ENCODE results near the gene SDK1.

Gene SDK1

DNA sequence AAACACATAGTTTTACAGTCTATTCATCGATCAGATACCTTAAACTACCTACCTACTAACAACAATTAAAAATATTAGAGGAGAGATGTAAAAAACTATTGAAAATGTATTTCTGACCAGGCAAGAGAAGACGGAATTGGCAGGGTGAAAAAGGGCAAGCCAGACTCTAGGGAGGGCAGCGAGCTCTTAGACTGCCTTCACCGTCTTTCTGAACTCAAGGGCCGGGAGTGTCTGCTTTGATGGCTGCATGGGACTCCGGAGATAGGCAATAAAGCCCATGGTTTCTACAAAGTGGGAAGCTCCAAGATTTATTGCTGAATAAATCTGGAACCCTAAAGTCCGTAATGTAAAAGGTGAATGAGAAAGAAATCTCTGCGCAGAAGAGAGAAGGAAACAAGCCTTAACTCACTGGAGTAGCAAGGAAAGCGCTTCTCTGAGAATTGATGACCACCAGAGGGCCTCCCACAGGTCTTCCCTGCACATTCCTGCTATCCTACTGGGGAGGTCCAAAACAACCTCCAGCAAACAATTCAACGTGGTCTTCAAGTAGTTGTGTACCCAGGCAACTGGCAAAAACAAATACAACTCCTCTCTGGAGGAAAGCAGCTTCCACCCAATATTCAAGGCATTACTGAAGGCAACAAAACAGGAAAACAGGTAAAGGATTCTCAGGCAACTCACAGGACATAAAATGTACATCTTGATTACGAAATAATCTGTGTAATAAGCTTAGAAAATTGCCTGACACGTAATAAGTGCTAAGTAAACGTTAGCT lies 181.3 kb downstream of the SDK1 start:
- Mint-ChIP-seq H3K4me1 (peaks cover 5% of the 10 kb centered on the region), H3K27me3 (no peaks in the 10 kb centered on the region), H3K27ac (peak overlapping the region in 1 of 2 donors; percentile 35), H3K4me3 (no peak overlapping the region), H3K9me3 (no peaks in the 10 kb centered on the region)
- DNase-seq, result no peak
- ATAC-seq, result no peak

DNA sequence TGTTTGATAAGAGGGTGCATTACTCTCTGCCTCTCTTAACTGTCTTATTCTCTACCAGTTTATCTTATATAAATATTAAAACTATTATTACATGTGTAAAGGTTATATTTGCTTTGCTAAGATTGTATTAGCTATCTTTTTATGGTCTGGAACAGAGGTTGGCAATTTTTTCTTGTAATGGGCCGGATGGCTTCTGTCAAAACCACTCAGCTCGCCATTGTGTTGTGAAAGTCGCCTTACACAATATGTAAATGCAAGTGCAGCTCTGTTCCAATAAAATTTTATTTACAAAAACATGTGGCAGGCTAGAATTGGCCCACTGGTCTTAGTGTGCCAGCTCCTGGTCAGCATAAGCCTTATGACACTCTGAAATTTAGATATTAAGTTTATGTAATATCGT lies 185.8 kb downstream of the SDK1 start:
- DNase-seq (no peak), ATAC-seq (no peak)
- no peak overlapping the region for H3K4me3 Mint-ChIP-seq
- H3K27ac Mint-ChIP-seq, result no peak overlapping the region
- H3K9me3 Mint-ChIP-seq, result no peaks in the 10 kb centered on the region
- H3K4me1 Mint-ChIP-seq, result peaks cover 5% of the 10 kb centered on the region
- H3K27me3 Mint-ChIP-seq, result no peaks in the 10 kb centered on the region

DNA sequence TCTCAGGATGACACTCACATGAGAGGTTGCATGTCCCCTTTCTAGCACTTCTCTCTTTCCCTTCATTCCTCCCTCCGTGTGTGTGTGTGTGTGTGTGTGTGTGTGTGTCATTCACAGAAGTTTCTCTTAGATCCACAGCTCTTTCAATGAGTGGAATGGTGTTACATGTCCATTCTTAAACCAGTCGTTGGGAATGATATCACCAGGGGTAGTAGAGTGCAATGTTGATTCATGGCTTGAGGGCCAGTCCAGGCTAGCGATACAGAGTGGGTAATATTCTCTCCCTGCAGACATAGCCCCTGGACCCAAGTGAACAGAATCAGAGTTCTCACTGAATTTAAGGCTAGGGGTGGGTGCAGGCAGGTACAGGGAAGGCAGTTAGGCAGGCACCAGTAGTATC lies 187.8 kb downstream of the SDK1 start:
- H3K4me1 Mint-ChIP-seq, result peaks cover 9% of the 10 kb centered on the region
- ATAC-seq, result no peak
- no peaks in the 10 kb centered on the region for H3K27me3 Mint-ChIP-seq
- no peaks in the 10 kb centered on the region for H3K9me3 Mint-ChIP-seq
- no peak for DNase-seq
- no peak overlapping the region for H3K27ac Mint-ChIP-seq
- H3K4me3 Mint-ChIP-seq, result no peak overlapping the region

DNA sequence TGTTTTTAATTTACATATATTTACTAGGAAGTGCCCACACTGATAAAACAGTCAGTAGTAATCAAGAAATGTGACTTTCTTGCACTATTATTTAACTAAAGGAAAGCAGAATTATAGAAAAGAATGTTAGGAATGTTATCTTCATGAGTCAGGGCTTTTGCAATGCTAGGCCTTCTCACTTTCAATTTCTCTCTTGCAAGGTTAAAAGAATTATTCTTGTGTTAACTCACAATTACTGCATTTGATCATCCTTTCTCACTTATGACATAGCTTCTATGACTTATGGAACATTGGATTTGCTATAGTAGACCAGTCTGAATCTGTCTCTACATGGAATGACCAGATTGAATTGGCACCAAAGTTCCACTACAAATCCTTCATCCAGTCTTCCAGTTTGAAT lies 192.4 kb downstream of the SDK1 start:
- Mint-ChIP-seq H3K9me3 (no peaks in the 10 kb centered on the region), H3K27ac (peak overlapping the region in 1 of 2 donors; percentile 12), H3K4me3 (no peak overlapping the region), H3K4me1 (peaks cover 22% of the 10 kb centered on the region), H3K27me3 (no peaks in the 10 kb centered on the region)
- DNase-seq (no peak), ATAC-seq (no peak)

DNA sequence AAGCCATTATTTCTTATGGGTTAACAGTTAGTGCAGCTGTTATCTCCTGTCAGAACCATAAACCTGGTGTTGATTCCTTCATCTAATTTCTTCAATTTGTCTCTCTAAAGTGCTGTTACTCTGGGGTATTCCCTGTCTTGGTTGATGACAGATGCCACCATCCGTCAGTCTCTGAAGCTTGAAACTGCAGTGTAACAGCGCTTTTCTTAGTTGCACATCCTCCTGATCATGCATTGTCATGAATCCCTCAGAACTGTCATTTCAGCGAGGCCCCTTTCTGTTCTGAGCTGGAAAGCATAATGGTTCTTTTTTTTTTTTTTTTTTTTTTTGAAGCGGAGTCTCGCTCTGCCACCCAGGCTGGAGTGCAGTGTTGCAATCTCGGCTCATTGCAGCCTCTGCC lies 193.9 kb downstream of the SDK1 start:
- DNase-seq (no peak), ATAC-seq (no peak)
- Mint-ChIP-seq H3K27ac (no peak overlapping the region), H3K4me3 (no peak overlapping the region), H3K4me1 (peaks cover 22% of the 10 kb centered on the region), H3K9me3 (peaks cover 8% of the 10 kb centered on the region in 2 donors), H3K27me3 (no peaks in the 10 kb centered on the region)

DNA sequence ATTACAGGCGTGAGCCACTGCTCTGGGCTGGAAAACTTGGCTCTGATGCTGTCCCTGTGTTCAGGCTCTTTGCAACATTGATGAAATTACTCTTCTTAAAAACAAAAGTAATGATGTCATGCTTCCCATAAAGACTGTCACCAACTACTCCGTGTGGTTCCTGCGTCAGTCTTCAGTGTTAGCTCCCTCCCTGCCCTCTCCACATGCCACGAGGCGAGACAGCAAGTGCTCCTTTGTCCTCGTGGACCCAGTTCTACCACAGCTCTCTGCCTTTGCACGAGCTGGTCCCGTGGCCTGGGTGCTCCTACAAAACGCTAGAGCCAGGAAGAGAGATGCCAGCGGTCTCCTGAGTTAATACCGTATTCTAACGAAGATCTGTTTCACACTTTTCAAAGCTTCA lies 194.5 kb downstream of the SDK1 start:
- DNase-seq (no peak), ATAC-seq (no peak)
- Mint-ChIP-seq H3K4me1 (peaks cover 22% of the 10 kb centered on the region), H3K27me3 (no peaks in the 10 kb centered on the region), H3K4me3 (no peak overlapping the region), H3K27ac (no peak overlapping the region), H3K9me3 (peaks cover 13 to 14% of the 10 kb centered on the region in 2 donors)

DNA sequence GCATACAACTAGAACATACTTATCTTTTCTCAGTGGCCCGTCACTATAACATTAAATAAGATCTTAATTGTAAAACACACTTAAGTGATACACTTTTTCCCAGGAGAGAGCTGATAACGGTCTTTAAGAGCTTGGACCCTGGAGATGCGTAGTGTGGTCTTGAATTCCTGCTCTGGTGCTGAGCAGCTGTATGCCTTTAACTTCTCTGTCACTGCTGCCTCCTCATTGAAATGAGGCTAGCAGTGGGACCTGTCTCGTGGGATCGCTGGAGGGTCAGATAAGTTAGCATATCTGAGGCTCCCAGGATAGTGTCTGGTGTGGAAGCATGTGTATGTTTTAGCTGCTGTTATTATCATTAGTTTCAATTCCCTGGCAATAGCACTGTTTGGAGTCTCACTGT lies 194.9 kb downstream of the SDK1 start:
- Mint-ChIP-seq H3K4me3 (no peak overlapping the region), H3K27ac (no peak overlapping the region), H3K27me3 (no peaks in the 10 kb centered on the region), H3K9me3 (peaks cover 17 to 18% of the 10 kb centered on the region in 2 donors), H3K4me1 (peaks cover 22% of the 10 kb centered on the region)
- ATAC-seq (no peak), DNase-seq (no peak)

DNA sequence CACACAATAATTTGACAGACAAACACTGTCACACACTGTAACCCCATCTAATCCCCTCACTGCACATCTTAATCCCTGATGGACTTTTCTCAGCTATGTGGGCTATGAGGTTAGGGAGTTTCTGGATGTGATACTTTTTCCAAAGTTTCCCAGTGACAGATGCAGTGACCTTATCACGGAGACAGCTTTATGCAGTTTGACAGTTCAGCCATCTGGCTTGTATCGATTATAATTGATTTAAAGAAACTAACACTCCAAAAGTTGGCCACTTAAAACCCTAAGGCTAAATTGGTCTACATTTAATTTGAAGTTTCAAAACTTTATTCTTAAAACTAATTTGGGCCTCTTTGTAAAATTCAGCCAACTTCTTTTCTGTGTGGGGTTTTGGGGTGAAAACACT lies 196.7 kb downstream of the SDK1 start:
- peaks cover 22% of the 10 kb centered on the region for H3K4me1 Mint-ChIP-seq
- peaks cover 21 to 22% of the 10 kb centered on the region in 2 donors for H3K9me3 Mint-ChIP-seq
- DNase-seq (no peak), ATAC-seq (no peak)
- H3K27ac Mint-ChIP-seq, result no peak overlapping the region
- H3K27me3 Mint-ChIP-seq, result no peaks in the 10 kb centered on the region
- H3K4me3 Mint-ChIP-seq, result no peak overlapping the region

DNA sequence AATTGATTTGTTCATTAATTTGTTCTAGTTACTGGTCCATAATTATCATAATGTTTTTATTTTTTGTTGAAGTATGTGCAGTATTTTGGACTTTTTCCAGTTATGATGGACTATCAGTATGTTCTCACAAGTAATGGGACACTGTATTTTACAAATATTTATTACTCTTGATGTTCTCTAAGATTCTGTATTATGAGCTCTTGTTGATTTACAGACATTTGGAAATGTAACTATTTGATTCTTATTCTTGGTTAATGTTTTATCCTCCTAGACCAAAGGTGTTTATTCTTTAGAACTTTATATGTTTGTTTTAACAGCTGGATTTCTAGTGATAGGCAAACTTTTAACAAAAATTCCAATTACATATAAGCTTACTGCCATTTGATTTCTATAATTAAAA lies 200.6 kb downstream of the SDK1 start:
- DNase-seq, result no peak
- H3K27me3 Mint-ChIP-seq, result no peaks in the 10 kb centered on the region
- H3K27ac Mint-ChIP-seq, result no peak overlapping the region
- H3K9me3 Mint-ChIP-seq, result peaks cover 29 to 30% of the 10 kb centered on the region in 2 donors
- H3K4me1 Mint-ChIP-seq, result no peaks in the 10 kb centered on the region
- no peak overlapping the region for H3K4me3 Mint-ChIP-seq
- ATAC-seq, result no peak

DNA sequence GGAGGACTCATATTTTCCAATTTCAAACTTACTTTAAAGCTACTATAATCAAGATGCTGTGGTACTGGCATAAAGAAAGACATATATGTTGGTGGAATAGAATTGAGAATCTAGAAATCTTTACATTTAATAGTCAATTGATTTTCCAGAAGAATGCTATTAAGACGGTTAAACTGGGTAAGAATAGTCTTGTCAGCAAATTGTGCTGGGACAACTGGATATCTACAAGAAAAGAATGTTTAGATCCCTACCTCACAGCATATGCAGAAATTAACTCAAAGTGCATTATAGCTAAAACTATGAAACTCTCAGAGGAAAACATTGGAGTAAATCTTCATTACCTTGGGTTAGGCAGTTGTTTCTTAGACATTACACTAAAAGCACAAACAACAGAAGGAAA lies 203.3 kb downstream of the SDK1 start:
- Mint-ChIP-seq H3K27ac (no peak overlapping the region), H3K27me3 (no peaks in the 10 kb centered on the region), H3K9me3 (peaks cover 39 to 44% of the 10 kb centered on the region in 2 donors), H3K4me1 (no peaks in the 10 kb centered on the region), H3K4me3 (no peak overlapping the region)
- DNase-seq, result no peak
- no peak for ATAC-seq

DNA sequence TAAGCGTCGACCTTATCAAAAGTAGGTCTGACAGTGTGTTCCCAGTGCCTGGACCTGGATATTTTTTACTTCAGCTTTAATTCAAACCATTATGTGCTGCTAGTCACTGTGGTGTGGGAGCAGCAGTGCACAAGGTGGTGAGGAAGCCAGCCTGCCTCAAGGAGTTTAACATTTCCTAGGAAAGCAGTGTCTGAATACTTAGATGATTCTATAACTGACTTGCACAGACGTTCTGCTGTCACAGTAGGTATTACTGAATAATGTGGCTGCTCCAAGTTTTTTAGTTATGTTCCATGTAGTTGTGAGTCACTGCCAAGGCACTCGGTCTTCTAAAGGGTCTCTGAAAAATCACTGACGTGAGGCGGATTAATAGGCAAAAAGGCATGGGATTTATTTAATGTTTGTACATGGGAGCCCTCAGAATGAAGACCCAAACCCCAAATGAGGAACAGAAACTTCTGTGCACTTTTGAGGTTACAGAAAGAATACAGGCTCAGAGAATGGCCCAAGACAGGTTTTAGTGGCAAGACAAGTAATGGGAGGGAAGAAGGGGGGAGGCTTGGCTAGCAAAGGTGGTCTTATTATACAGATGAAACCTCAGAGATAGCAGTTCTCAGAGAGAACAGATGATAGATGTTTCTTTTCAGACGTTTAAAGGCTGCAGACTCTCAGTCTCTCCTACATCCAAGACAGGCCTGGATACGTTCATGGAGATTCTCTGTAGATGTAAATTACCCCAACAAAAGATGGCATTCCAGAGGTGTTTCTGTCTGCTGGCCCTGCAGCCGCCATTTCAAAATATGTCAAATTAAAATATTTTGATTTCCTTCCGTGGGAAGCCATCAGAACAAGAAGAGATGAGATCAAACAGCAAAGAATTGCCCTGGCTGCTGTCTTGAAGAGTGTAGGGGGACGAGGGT lies 209.3 kb downstream of the SDK1 start:
- no peak for DNase-seq
- Mint-ChIP-seq H3K27me3 (no peaks in the 10 kb centered on the region), H3K4me3 (no peak overlapping the region)

DNA sequence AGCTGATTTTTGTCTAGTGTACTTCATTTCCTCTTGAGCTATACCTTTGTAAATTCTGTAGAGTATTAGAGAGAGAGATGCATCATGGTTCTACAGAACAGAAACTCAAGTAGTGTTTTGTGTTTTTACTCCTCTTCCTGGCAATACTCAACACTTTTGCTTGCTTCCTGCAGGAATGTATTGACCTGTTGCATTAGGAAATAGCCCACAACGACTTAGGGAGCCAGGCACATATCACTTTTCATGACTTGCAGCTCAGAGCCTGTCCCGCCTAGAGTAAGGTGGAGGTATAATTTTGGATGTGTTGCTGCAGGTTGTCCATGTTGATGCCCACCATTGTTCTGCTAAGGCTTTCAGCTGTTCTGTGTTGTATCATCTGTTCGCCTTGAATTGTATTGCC lies 216.3 kb downstream of the SDK1 start:
- DNase-seq (no peak), ATAC-seq (no peak)
- H3K9me3 Mint-ChIP-seq, result no peaks in the 10 kb centered on the region
- no peak overlapping the region for H3K4me3 Mint-ChIP-seq
- no peaks in the 10 kb centered on the region for H3K4me1 Mint-ChIP-seq
- H3K27ac Mint-ChIP-seq, result no peak overlapping the region
- H3K27me3 Mint-ChIP-seq, result no peaks in the 10 kb centered on the region

More for the DNA sequence above, 209.3 kb downstream of the SDK1 start:
- Mint-ChIP-seq H3K4me1 (no peaks in the 10 kb centered on the region), H3K27ac (peak overlapping the region in 1 of 2 donors; percentile 44), H3K9me3 (peaks cover 20 to 24% of the 10 kb centered on the region in 2 donors)
- no peak for ATAC-seq

DNA sequence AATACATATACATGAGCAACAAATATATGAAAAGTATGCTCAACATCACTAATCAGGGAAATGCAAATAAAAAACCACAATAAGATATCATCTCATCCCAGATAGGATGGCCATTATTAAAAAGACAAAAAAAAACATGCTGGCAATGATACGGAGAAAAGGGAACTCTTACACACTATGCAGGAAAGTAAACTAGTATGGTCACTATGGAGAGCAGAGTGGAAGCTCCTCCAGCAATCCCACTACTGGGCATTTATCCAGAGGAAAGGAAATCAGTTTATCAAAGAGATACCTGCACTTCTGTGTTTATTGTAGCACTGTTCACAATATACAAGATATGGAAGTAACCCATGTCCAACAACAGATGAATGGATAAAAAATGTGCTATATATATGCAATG lies 217.5 kb downstream of the SDK1 start:
- H3K4me3 Mint-ChIP-seq, result no peak overlapping the region
- ATAC-seq, result no peak
- H3K27me3 Mint-ChIP-seq, result no peaks in the 10 kb centered on the region
- no peak for DNase-seq
- H3K4me1 Mint-ChIP-seq, result no peaks in the 10 kb centered on the region
- no peak overlapping the region for H3K27ac Mint-ChIP-seq
- no peaks in the 10 kb centered on the region for H3K9me3 Mint-ChIP-seq

DNA sequence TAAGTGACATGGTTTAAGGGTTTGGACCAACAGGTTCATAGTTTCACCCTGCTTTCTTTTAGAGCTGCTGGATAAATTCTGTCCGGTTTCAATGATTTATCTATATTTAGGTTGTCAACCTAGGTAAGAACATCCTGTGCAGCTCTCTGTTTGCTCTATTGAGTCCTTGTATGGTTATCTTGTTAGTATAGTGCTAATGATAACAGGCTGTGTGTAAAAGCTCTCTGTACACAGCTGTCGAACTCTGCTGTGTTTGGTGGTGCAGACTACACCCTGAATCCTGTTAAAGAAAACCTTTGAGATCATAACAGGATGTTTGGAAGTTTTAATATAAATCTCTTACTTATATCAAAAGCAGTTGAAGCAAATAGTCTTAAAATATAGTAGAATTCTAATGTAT lies 219.2 kb downstream of the SDK1 start:
- ATAC-seq (no peak), DNase-seq (no peak)
- no peak overlapping the region for H3K27ac Mint-ChIP-seq
- no peaks in the 10 kb centered on the region for H3K9me3 Mint-ChIP-seq
- H3K27me3 Mint-ChIP-seq, result no peaks in the 10 kb centered on the region
- H3K4me3 Mint-ChIP-seq, result no peak overlapping the region
- no peaks in the 10 kb centered on the region for H3K4me1 Mint-ChIP-seq

DNA sequence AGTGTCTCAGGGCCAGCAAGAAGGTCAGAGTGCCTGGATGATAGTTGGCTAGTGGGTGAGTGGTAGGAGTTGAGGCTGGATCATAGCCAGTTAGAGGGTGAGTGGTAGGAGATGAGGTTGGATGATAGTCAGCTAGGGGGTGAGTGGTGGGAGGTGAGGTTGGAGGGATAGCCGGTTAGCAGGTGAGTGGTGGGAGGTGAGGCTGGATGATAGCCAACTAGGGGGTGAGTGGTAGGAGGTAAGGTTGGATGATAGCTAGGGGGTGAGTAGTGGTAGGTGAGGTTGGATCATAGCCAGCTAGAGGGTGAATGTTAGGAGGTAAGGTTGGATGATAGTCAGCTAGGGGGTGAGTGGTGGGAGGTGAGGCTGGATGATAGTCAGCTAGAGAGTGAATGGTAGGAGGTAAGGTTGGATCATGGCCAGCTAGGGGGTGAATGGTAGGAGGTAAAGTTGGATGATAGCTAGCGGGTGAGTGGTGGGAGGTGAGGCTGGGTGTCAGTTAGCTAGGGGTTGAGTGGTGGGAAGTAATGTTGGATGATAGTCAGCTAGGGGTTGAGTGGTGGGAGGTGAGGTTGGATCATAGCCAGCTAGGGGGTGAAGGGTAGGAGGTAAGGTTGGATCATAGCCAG lies 226.6 kb downstream of the SDK1 start:
- no peaks in the 10 kb centered on the region for H3K27me3 Mint-ChIP-seq
- no peak for ATAC-seq
- no peaks in the 10 kb centered on the region for H3K9me3 Mint-ChIP-seq

DNA sequence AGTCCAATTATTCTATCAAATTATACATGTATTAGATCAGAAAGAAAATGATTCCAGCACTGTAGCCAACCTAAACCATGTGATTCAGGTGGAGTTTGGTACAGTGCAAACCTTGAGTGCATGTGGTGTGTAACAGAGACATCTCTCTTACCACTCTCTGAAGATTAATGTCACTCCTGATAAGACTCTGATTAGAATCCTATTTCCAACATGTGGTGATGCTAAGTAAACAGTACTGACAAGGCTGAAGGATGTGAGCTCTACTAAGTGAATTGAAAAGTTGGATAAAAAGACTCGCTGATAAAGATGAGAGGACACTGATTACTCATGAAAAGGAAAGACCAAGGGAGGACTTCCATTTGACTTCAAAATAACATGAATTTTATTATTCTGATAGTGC lies 232.0 kb downstream of the SDK1 start:
- Mint-ChIP-seq H3K27me3 (no peaks in the 10 kb centered on the region), H3K27ac (no peak overlapping the region), H3K4me1 (no peaks in the 10 kb centered on the region), H3K9me3 (no peaks in the 10 kb centered on the region), H3K4me3 (no peak overlapping the region)
- DNase-seq, result no peak
- no peak for ATAC-seq

More for the DNA sequence above, 226.6 kb downstream of the SDK1 start:
- no peak for DNase-seq
- Mint-ChIP-seq H3K27ac (peak overlapping the region in 1 of 2 donors; percentile 15), H3K4me3 (no peak overlapping the region), H3K4me1 (no peaks in the 10 kb centered on the region)

All from stimulated activated naive CD8-positive, alpha-beta T cell treated with anti-CD3 and anti-CD28 coated beads, Interleukin-15, amount 100 ng/mL, for 72 hours (primary cell).